GM18951 (cell line): ENCODE data around the gene CYP11A1.

Source experiments
- POLR2A ChIP-seq: IDR thresholded peaks from 4 replicates; pipeline ENCODE4 v1.6.1; 2011; ENCODE audit warnings: mild to moderate bottlenecking; ENCODE audit not compliant: insufficient read length, insufficient read depth; ENCODE audit errors: extremely low read depth
- in situ Hi-C: fragments of 300-500 bp; cut with MboI; formaldehyde crosslinking; loops from one replicate; pipeline ENCODE4 v1.12.0; 2022; ENCODE audit warnings: low sequenced_read_pairs, mixed read lengths, inconsistent platforms; ENCODE audit not compliant: unreplicated experiment

The CYP11A1 gene

GRCh38 chr15:74389241-74390048, 22.0 kb upstream of the CYP11A1 start:
- TF ChIP-seq POLR2A: no peak
- in situ Hi-C loops: no loop called here

GRCh38 chr15:74388363-74388951, 21.0 kb upstream of the CYP11A1 start:
- no peak for TF ChIP-seq POLR2A
- in situ Hi-C loops: no loop called here

GRCh38 chr15:74387621-74388362, 20.3 kb upstream of the CYP11A1 start:
- in situ Hi-C loops: no loop called here

GRCh38 chr15:74387141-74387541, 19.7 kb upstream of the CYP11A1 start:
- no peak for TF ChIP-seq POLR2A
- in situ Hi-C loops: no loop called here

More at GRCh38 chr15:74387621-74388362, 20.3 kb upstream of the CYP11A1 start:
- TF ChIP-seq POLR2A: no peak

- in situ Hi-C loops: no loop called here
- TF ChIP-seq POLR2A: no peak
Observed at GRCh38 chr15:74386496-74387140, 19.2 kb upstream of the CYP11A1 start.

GRCh38 chr15:74385733-74386132, 18.3 kb upstream of the CYP11A1 start:
- no peak for TF ChIP-seq POLR2A
- in situ Hi-C loops: no loop called here

- in situ Hi-C loops: loop anchor here (5.0 kb wide), 1 partner anchor 57 kb away; no protein-coding TSS in a partner anchor
- peak; percentile 73 for TF ChIP-seq POLR2A
Observed at GRCh38 chr15:74384881-74385643, 17.6 kb upstream of the CYP11A1 start.

- in situ Hi-C loops: loop anchor here (5.0 kb wide), 1 partner anchor 58 kb away; no protein-coding TSS in a partner anchor
- TF ChIP-seq POLR2A: no peak
Observed at GRCh38 chr15:74384566-74384880, 17.1 kb upstream of the CYP11A1 start.

GRCh38 chr15:74383695-74384565, 16.5 kb upstream of the CYP11A1 start:
- in situ Hi-C loops: loop anchor here (5.0 kb wide), 1 partner anchor 58 kb away; no protein-coding TSS in a partner anchor
- peak; percentile 59 for TF ChIP-seq POLR2A

- in situ Hi-C loops: loop anchor here (5.0 kb wide), 1 partner anchor 59 kb away; no protein-coding TSS in a partner anchor
- TF ChIP-seq POLR2A: no peak
Observed at GRCh38 chr15:74383286-74383685, 15.8 kb upstream of the CYP11A1 start.

GRCh38 chr15:74382004-74382816, 14.8 kb upstream of the CYP11A1 start:
- in situ Hi-C loops: loop anchor here (5.0 kb wide), 1 partner anchor 60 kb away; no protein-coding TSS in a partner anchor
- no peak for TF ChIP-seq POLR2A
